Activated T-cell treated with anti-CD3 and anti-CD28 coated beads for 4 hours (primary cell): Measurements from ENCODE around the gene FLII.
A peak's percentile ranks its signal among the peaks of the same experiment; 100 is the strongest.

Source experiments
- DNase-seq: peaks from one replicate; pipeline ENCODE4 v3.0.0-alpha.2; 2020

FLII gene

GRCh38 chr17:18260332-18261145 is 2.0 kb upstream of the FLII start, which contains the start of gene MIEF2:
TSS of gene MIEF2 (plus strand) at chr17:18260662. CDS start at chr17:18262721, 2,059 bp downstream.
- DNase-seq = peak; percentile 85

GRCh38 chr17:18259621-18260331 is 1.2 kb upstream of the FLII start:
- no peak for DNase-seq

- DNase-seq = peak; percentile 33
Measured at GRCh38 chr17:18257982-18258355, 569 bp downstream of the FLII start.

DNA sequence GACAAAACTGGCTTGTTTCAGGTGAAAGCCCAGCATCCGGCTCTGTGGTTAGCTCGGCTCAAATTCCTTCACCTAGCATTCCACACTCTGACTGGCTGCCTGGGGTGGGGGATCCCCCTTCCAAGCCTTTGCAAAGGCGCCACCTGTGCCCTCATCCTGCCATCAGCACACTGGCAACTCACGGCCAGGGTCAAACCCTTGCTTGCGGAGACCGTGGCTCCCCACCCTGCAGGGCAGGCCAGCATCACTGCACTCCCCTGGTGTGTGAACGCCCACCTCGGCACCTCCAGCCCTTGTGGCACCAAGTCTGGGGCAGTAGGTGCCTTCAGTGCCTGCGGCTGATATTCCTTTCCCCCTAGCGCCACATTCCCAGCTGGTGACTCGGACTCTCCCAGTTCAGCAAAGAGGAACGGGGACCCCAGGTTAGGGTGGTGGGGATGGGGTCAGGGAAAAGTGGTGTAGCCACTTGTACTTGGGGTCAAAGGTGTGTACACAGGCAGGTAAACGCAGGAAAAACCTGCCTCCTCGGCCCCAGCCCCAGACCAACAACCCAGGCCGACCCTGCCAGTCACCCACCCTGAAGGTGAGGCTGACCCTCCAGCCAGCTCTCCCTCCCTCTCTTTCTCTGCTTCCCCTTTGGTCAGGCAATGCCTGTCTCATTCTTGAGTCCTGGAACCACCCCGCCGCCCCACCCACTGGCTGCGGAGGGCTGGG is 1.1 kb downstream of the FLII start:
- no peak for DNase-seq

- DNase-seq = no peak
Measured at GRCh38 chr17:18256776-18257175, 1.8 kb downstream of the FLII start.

- no peak for DNase-seq
Measured at GRCh38 chr17:18256351-18256750, 2.2 kb downstream of the FLII start.

DNA sequence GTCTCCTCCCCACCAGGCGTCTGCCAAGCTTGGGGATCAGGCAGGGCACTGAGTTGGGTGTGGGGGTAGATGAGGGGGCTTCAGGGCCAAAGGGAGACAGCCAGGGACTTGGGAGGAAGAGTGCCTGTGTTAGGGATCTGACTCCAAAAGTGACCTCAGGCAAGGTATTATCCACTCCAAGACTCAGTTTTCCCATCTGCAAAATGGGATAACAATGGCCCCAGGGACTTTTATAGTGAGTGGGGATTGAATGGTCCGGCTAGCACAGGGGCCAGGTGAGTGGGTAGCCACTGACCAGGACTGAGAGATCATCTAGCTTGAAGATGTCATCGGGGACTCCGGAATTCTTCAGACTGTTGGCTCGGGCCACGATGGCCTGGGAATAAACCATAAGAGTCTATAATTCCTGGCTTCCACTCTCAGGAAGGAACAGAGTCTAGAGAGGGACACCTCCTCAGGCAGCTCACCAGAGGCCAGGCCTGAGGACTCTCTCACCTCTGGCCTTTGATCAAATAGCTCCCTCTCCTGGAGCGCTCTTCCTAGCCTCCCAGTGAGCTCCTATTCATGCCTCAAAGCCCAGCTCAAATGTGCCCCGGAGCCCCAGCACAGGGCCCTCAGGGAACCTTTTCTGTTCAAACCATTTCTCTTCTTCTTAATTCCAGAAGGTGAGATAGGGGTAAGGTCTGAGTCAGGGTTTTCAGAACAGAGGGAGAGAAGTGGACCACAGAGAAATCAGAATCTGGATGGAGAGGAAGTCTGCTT is 3.5 kb downstream of the FLII start:
- DNase-seq = no peak

DNA sequence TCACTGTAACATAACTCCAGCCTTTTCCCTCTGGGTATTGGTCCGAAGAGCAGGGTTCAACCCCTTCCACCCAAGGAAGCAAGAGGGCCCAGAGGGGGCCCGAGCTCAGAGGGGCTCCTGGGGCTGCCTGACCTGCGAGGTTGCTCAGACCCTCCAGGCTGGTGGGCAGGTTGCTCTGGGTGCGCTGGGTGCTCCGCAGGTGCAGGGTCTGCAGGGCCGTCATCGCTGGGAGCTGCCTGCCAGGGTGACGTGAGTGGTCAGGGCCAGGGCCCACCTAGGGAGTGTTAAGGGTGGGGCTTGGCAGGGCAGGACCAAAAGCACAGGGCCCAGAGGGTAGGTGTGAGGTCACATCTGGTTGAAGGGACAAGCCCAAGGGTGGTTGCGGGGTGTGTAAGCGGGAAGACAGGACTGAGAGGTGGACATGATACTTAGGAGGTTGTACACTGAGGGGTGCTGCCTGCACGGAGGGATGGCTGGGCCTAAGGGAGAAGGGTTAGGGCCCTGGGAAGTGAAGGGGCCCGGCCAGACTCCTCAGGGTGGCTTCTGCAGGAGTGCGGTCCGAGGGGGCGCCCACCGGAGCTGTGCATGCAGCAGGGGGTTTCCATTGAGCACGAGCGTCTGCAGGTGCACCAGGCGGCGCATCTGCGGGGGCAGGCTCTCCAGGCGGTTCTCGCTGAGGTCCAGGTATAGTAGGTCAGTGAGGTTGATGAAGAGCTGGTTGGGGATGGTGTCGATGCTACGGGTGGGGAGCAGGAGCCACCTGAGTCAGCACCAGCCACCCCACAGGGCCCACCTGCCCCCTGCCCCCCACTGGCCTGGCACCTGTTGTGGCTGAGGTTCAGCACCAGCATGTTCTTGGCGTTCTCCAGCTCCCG is 4.4 kb downstream of the FLII start:
- DNase-seq = no peak

- no peak for DNase-seq
Measured at GRCh38 chr17:18253187-18253884, 5.2 kb downstream of the FLII start.

GRCh38 chr17:18252160-18252559 is 6.4 kb downstream of the FLII start:
- no peak for DNase-seq

- no peak for DNase-seq
Measured at GRCh38 chr17:18251204-18251603, 7.3 kb downstream of the FLII start.

GRCh38 chr17:18250708-18251107 is 7.8 kb downstream of the FLII start:
- DNase-seq = no peak

DNA sequence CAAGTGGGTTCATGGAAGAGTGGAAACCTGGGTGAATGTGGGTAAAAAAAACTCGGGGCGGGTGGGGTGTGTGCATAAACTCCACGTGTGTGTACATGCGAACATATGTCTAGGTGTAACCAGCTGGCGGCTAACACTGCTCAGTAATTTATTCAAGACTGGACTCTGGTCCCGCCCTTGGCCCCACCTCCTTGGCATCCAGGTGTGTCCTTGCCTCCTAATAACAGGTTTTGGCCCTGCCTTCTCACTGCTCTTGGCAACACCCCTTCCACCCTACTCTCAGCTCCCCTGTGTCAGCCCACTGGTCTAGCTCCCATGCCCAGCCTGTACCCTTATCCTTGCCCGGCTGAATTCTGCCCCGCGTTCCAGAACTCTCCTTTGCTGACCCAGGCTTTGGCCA is 8.3 kb downstream of the FLII start:
- DNase-seq = no peak

DNA sequence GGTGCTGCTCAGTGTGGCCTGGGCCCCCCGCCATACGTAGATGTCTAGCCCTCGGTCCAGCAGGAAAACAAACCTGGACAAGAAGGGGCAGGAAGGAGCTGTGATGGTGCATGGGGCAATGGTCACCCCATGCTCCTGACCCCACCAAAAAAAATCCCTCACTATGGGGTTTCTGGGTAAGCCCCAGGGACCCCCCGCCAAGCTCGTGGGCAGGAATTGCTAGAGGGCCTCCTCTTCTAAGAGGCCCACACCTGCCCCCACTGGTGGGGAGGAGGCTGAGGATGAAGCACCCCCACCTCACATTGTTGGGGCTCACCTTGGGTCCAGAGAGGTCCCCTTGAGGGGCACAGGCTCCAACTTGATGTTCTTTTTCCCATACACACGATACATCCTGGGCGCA is 9.7 kb downstream of the FLII start:
- DNase-seq = no peak

- DNase-seq = peak; percentile 56
Measured at GRCh38 chr17:18248300-18248731, 10.2 kb downstream of the FLII start.

DNA sequence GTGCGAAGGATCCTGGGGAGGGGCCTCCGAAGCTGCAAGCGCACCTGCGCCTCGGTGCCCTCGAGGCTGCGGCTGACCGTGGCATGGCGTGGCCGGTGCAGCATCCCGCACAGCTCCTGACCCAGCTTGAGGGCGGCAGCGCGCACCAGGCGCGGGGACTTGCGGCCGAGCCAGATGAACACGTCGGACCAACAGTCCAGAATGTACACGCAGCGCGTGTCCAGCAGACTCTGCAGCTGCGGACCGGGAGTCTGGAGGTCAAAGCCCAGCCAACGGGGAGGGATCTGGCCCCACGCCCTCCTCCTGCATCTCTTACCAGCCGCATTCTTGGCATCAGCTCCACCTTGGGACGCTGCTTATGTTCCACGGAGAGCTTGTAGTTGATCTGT is 10.9 kb downstream of the FLII start:
- no peak for DNase-seq

GRCh38 chr17:18246880-18247612 is 11.5 kb downstream of the FLII start:
- DNase-seq = no peak

DNA sequence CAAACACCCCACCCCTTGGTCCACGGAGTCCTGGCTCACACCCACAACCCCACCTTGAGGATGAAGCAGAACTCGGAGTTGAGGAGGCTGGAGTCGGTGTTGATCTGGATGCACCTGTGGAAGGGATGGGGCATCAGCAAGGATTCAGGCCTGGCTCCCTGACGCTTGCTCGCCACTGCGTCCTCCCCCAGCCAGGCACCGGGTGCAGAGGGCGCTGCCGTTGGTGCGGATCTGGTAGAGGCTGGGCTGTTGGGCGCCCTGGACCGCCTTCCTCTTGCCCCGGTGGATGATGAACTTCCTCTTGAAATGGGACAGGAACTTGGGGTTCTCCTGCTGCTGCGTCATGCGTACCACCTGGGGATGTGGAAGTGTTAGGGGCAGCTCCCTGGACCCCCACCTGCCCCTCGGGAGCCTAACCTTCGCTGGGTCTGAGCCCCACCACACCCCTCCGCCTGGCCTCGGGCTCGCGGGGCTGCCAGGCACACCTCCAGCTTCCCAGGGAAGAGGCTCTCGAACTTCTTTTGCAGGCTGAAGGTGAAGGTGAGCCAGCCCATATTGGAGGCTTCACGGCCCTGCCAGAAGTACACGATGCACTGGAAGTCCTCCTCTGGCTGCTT is 12.3 kb downstream of the FLII start:
- DNase-seq = no peak

DNA sequence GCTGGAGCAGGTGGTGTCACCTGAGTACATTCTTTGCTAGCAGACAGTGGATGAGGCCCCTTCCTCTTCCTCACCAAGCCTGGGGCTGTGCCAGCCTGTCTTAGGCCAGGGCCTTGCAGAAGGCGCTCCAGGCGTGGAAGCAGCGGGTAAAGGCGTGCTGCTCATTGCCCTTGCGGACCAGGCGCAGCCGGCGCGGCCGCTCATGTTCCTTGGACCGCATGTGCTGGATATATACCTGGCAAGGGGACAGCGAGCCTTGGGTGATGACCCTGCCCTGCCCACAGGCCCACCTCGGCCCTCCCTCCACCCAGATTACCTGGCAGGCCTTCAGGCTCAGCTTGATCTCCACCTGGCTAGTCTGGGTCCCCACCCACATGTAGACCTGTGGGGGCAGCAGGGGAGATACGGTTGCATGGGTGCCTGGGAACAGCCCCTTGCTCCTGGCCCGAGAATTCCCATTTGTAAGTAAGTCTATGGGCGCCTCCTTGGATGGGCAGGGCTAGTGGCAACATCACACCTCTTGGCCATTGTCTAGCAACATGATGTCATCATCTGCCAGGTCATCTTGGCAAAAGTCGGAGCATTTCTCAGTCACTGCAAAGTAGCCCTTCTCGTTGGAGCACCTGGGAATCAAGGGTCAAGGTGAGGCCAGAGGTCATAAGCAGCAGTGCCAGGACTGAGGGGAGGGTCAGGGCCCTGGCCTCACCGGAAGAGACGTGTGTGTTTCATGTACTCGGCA is 13.3 kb downstream of the FLII start:
- DNase-seq = no peak
